ENCODE measurements around the gene MSTN.
"Not testable (repeated sequence)": the region's sequence is repeated elsewhere in the genome, so short reads cannot be mapped to it uniquely, and the experiment has no call there.

The MSTN gene

DNA sequence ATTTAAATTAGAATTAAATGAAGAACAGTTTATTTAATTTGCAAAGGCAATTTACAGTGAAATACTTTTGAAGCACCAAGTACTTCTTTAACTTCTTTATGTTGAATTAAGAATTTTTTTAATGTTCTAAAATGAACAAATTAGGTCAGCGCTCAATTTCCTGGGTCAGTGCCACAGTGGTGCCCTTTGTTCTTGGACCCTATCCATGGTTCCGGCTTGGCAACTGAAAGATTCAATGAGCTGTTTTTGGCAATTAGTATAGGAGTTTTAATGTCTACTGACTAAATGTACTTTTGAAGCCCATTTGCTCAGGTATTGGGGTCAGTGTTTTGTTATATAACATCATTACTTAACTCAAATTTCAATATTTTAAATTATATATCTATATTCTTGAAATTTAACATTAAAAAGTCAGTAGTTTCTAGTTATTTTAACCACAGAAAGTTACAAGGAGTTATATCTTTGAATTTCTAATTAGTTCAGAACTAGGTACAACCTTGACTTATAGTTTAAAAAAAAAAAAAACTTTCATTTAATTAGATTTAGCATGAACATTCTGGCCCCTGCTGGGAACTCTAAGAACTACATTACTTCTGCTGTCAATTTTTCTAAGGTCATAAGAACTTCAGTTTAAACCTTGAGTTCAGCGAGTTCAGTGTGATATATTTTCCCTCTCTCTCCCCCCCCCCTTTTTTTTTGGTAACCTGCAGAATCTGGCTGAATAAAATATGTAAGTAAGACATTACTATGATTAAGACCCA lies 7.6 kb upstream of the MSTN start:
- DNase-seq, result peak in 15 of 42 donors; percentile 19 to 64 (median 33)
- intact Hi-C loops (cut with DNase I), result no loop called here

DNA sequence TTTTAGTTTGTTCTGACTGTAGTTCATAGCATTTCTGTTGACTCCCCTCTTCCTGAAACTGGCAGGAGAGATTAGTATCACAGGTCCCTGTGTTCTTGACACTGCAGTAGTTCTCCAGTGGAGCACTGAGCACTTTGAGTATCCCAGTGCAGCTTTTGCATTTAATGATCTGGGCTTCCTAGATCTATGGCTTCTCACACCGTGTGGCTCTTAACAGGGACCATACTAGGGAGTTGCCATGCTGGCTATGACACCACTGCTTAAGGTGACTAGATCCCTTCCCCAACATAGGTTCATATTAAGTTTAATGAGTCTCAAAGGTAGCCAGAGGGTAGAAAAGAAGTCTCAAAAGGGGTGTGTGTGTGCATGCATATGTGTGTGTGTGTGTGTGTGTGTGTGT lies 6.2 kb upstream of the MSTN start:
- DNase-seq, result no peak
- intact Hi-C loops (cut with DNase I), result no loop called here

DNA sequence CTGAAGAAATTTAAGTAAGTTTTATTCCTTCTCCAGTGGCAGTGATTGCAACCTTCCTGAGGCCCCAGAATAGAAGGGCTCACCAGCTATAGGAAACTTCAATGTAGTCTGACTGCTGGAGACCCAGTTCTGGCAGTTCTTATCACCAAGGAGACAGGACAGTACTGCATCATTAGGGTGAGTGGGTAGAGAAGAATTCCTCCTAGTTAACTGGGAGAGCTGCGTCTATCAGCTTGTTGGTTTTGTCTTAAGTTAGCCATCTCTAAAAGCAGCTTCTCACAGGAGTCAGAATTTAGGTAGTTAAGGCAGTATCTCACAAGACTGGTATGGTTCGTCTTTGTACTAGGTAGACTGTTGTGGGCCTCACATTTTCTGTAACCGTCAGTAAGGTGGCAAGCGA lies 3.3 kb upstream of the MSTN start:
- no peak for DNase-seq
- intact Hi-C loops (cut with DNase I), result no loop called here

DNA sequence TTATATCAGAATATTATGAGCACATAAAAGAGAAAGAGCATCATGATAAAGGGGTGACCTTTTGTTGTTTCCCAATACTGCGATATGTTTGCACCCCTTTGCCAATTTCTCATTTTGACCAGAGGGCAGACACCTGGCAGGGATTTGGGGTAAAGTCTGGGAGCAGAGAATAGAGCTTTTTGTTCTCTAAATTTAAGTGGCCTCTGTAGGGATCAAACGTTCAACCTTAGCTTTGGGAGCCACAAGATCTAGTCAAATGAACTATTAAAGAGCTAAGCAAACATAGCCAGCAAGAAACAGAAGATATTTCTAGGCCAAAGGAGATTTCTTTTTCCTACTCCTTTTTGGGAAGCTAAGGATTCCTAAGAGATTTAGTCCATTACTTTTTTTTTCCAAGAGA lies 1.1 kb upstream of the MSTN start:
- DNase-seq, result no peak
- intact Hi-C loops (cut with DNase I), result no loop called here

DNA sequence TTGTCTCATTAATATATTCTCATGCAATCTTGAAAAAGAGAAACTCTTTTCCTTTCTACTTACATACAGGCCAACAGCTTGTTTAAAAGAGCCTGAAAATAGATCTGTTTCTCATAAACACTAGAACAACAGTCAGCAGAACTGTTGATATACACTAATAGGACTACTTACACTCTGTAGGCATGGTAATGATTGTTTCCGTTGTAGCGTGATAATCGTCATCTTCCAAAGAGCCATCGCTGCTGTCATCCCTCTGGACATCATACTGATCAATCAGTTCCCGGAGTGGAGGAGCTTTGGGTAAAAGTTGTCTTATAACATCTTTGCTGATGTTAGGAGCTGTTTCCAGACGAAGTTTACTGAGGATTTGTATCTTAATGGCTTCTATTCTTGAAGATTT lies 476 bp downstream of the MSTN start:
- intact Hi-C loops (cut with DNase I), result no loop called here
- no peak for DNase-seq

GRCh38 chr2:190060626-190061025 lies 1.9 kb downstream of the MSTN start:
- intact Hi-C loops (cut with DNase I), result no loop called here
- DNase-seq, result no peak

DNA sequence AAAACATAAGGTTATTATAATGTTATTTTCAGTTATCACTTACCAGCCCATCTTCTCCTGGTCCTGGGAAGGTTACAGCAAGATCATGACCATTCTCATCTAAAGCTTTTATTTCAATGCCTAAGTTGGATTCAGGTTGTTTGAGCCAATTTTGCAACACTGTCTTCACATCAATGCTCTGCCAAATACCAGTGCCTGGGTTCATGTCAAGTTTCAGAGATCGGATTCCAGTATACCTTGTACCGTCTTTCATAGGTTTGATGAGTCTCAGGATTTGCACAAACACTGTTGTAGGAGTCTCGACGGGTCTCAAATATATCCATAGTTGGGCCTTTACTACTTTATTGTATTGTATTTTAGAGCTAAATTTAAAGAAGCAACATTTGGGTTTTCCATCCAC lies 2.5 kb downstream of the MSTN start:
- DNase-seq, result no peak
- intact Hi-C loops (cut with DNase I), result no loop called here

GRCh38 chr2:190053426-190053825 lies 9.1 kb downstream of the MSTN start:
- intact Hi-C loops (cut with DNase I), result no loop called here
- DNase-seq, result no peak

GRCh38 chr2:190052307-190052706 lies 10.2 kb downstream of the MSTN start:
- intact Hi-C loops (cut with DNase I), result no loop called here

DNA sequence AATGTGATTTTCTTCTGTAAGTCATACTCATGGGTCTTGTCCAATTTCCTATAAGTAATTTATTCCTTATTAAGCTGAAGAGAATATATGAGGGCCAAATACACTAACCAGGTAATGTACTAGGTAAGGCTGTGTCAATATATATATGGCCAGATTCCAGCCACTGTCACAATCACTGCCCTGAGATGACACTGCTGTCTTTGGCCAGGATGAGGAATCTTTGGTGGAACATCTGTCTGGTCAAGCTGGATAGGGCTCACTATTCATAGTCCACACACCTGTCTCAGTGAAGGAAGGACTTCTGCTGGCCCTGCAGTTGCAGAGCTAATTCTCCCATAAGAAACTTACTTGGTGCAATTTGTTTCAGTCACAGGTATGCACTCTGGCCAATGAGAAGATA lies 11.3 kb downstream of the MSTN start:
- DNase-seq, result no peak
- intact Hi-C loops (cut with DNase I), result no loop called here

More at GRCh38 chr2:190052307-190052706, 10.2 kb downstream of the MSTN start:
- DNase-seq, result no peak

DNA sequence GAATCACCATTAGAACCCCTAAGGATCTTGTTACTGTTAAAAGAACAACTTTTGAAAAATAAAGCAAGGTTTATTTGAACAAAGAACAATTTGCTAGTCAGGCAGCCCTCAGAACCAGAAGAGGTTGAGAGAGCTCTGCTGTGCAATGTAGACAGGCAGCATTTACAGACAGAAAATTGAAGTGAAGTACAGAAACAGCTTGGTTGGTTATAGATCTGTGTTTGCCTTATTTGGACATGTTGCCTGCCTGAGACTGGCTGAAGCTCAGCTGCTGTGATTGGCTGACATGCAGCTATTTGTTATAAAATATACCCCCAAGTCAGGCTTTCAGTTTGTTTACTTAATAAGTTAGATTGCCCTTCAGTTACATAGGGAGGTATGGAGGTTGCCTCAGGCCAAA lies 12.5 kb downstream of the MSTN start:
- no peak for DNase-seq
- intact Hi-C loops (cut with DNase I), result no loop called here

DNA sequence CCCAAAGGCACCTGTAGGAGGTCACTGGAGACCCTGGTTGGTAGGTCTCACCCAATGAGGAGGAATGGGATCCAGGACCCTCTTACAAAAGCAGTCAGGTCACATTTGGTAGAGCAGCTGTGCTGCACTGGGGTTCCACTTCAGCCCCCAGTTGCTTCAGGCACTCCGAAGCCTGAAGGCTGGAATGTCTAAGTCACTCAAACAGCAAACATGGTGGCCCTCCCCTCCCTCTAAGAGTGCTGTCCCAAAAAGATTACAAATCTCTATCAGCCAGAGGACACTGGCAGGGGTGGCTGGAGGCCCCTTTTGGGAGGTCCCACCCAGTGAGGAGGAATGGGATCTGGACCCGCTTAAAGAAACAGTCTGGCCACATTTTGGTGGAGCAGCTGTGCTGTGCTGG lies 17.7 kb downstream of the MSTN start:
- intact Hi-C loops (cut with DNase I), result no loop called here

DNA sequence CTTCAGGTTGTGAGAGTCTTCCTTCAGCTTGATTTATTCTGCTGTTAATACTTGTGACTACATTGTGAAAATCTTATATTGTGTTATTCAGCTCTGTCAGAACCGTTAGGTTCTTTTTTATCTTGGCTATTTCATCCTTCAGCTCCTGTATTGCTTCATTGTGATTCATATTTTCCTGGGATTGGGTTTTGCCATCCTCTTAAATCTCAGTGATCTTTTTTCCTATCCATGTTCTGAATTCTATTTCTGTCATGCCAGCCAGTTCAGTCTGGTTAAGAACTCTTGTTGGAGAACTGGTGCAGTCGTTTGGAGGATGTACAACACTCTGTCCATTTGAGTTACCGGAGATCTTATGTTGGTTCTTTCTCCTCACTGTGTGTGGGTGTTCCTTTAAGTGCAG lies 19.1 kb downstream of the MSTN start:
- DNase-seq, result no peak
- intact Hi-C loops (cut with DNase I), result no loop called here

More for the DNA sequence above, 17.7 kb downstream of the MSTN start:
- no peak for DNase-seq

DNA sequence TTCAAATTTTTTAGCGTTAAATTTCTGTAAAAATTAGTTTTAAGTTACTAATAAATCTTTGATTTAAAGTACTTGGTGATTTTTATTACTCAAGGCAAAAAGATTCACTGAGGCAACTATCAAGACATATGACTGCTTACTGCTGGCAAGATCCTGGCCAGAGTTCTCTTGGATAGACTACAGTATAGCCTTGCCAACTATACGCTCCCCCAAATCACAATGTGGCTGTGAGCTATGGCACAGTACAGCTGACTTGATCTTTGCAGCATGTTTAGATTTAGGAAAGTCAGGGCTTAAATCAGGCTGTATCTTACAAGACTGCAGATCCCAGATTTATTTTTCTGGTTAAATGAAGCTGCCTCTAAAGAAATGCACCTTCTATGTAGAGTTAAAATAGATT lies 26.5 kb downstream of the MSTN start:
- DNase-seq, result no peak
- intact Hi-C loops (cut with DNase I), result no loop called here

DNA sequence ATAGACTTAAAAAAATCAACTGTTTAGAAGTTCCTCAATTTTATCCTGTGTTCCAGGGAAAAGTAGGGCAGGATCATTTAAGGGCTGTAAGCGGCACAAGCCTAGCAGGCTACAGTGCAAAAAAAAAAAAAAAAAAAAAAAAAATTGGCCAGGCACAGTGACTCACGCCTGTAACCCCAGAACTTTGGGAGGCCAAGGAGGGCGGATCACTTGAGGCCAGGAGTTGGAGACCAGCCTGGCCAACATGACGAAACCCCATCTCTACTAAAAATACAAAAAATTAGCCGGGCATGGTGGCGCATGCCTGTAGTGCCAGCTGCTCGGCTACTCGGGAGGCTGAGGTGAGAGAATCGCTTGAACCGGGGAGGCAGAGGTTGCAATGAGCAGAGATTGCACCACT lies 28.1 kb downstream of the MSTN start:
- intact Hi-C loops (cut with DNase I); DNase-seq: not testable (repeated sequence)

DNA sequence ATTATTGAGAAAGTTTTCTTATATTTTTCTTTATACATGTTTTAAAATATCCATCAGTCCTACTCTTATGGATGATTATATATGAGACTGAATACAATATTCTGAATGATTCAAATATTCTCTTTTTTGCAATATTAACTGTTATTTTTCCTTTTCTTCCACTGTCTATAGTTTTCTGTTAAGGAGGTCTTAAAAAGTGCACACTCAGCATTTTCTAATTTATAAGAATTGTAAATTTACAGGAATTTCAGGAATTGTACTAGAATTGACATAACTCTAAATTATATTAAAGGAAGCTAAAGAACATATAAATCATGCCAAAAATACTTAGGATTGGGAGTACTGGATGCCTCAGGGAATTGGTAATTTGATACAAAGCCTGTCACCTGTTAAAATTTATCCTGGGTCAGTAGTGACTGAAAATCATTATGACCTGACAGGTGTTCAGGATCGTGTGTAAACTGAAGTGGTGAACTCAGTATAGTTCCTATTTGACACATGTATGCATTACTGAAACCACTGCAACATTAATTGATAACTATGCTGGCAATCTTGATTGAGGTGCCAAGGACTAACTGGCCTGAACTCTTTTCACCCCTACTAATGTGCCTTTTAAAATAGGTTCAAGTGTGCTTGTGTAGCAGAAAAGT lies 30.4 kb downstream of the MSTN start:
- intact Hi-C loops (cut with DNase I), result no loop called here
- DNase-seq, result no peak

DNA sequence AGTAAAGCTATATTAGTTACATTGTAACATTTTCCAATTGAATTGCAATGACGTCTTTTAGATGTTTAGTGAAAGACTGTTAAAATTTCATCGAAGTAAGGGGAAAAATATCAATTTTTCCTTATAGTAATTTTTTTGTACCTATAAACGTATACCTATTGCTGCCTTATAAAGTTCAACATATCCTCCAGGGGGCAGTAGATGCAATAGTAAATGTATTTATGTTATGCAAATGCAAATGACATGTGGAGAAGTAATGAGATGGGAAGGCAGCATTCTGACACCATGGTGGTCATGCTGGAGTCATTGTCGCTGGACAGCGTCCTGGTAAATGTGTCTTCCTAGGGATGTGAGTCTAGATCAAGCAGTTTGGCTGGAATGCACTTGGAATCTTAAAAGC lies 38.7 kb downstream of the MSTN start:
- peak in 4 of 42 donors; percentile 3 to 17 (median 8) for DNase-seq
- intact Hi-C loops (cut with DNase I), result no loop called here

DNA sequence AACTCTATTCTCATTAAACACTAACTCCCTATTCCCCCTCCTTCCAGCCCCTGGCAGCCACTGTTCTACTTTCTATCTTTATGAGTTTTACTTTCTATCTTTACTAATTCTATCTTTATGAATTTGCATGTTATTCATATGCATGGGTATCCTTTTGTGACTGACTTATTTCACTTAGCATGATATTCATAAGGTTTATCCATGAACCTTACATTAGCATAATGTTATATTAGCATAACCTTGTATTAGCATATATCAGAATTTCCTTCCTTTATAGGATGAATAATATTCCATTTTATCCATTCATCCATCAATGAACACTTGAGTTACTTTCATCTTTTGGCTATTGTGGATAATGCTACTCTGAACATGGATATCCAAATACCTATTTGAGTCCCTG lies 41.8 kb downstream of the MSTN start:
- no peak for DNase-seq
- intact Hi-C loops (cut with DNase I), result no loop called here

GRCh38 chr2:190017837-190018236 lies 44.7 kb downstream of the MSTN start:
- no peak for DNase-seq
- intact Hi-C loops (cut with DNase I), result no loop called here

- DNase-seq; intact Hi-C loops (cut with DNase I): not testable (repeated sequence)
These were observed 46.6 kb downstream of the MSTN start for GRCh38 chr2:190015969-190016368.
